Choroid plexus epithelial cell (primary cell): ENCODE data around the gene LYRM9.
A peak's percentile ranks its signal among the peaks of the same experiment; 100 is the strongest.

Experiments
- DNase-seq: peaks from one replicate; pipeline ENCODE4 v3.0.0-alpha.2; 2010; ENCODE audit warnings: low read depth
- H3K4me3 ChIP-seq: 2 replicates; pipeline ENCODE4 v1.5.1; 2011; ENCODE audit warnings: low read depth, mild to moderate bottlenecking, control low read depth, low read length, moderate library complexity
- TF ChIP-seq, protein P1 (sequence below): conservative IDR thresholded peaks from 2 replicates; pipeline ENCODE4 v1.5.1; 2011; ENCODE audit warnings: low read depth, mild to moderate bottlenecking, control low read depth, inconsistent platforms, low read length, moderate library complexity

LYRM9 gene

DNA sequence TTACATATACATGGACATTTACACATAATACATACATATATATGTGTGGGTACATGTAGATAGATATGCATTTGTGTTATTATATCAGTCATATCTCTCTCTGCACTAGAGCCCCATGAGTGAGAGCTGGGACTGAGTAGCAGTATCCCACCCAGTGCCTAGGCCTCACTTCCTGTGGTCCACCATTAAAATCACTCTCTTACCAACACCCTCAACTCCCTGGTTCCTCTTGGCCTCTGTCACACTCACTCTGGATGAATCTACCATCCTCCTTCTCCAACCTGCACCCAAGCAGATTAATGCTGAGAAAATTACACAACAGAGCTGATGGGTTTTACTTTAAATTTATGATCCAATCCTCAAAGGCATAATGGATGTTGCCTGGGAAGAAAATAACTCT is 4.9 kb upstream of the LYRM9 start:
- no peak for DNase-seq
- TF ChIP-seq, protein P1, sequence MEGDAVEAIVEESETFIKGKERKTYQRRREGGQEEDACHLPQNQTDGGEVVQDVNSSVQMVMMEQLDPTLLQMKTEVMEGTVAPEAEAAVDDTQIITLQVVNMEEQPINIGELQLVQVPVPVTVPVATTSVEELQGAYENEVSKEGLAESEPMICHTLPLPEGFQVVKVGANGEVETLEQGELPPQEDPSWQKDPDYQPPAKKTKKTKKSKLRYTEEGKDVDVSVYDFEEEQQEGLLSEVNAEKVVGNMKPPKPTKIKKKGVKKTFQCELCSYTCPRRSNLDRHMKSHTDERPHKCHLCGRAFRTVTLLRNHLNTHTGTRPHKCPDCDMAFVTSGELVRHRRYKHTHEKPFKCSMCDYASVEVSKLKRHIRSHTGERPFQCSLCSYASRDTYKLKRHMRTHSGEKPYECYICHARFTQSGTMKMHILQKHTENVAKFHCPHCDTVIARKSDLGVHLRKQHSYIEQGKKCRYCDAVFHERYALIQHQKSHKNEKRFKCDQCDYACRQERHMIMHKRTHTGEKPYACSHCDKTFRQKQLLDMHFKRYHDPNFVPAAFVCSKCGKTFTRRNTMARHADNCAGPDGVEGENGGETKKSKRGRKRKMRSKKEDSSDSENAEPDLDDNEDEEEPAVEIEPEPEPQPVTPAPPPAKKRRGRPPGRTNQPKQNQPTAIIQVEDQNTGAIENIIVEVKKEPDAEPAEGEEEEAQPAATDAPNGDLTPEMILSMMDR = no peak
- no peak overlapping the region for H3K4me3 ChIP-seq

DNA sequence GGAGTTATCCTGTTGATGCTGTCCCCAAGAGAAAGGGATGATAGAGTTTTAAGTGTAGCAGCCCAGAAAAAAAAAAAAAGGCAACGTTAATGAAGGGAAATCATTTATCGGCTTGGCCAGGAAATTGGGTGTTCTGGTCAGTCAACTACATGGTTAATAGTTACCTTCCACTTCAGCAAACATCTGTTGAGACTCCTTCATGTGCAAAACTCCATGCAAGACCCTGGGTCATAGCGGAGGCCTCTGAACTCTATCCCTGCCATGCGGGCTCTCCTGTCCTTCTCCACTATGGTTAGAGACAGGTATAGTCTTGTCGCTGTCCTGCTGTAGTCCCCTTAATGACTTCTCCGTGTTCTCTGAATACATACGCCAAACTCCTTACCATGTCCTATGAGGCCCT is 3.5 kb upstream of the LYRM9 start:
- DNase-seq = no peak
- H3K4me3 ChIP-seq = no peak overlapping the region
- TF ChIP-seq, protein P1 = no peak

DNA sequence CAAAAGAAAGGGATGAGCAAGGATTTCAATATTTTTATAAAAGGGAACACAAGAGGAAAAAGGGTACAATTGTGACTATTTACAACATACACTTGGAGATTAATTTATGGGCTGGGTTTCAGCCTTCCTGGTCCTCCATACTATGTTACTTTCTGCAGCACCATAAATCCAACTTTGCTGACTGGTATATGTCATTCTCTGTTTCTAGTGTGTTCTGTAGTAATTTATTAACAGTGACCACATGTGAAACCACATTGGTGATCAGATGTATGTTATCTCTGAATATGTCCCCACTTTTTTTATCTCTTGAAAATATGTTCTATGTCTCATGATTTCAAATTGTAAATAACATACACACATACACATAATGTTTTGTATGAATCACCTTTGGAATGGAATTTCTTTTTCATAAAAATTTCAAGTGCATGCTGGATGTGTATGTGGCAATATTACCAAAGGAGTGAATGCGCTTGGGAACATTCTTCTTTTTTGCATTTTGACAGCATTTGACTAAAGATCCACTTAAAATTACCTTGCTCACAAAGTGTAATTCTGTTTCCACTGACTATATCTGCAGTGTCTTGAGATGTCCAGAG is 2.9 kb upstream of the LYRM9 start:
- no peak overlapping the region for H3K4me3 ChIP-seq
- TF ChIP-seq, protein P1 = no peak
- DNase-seq = no peak

DNA sequence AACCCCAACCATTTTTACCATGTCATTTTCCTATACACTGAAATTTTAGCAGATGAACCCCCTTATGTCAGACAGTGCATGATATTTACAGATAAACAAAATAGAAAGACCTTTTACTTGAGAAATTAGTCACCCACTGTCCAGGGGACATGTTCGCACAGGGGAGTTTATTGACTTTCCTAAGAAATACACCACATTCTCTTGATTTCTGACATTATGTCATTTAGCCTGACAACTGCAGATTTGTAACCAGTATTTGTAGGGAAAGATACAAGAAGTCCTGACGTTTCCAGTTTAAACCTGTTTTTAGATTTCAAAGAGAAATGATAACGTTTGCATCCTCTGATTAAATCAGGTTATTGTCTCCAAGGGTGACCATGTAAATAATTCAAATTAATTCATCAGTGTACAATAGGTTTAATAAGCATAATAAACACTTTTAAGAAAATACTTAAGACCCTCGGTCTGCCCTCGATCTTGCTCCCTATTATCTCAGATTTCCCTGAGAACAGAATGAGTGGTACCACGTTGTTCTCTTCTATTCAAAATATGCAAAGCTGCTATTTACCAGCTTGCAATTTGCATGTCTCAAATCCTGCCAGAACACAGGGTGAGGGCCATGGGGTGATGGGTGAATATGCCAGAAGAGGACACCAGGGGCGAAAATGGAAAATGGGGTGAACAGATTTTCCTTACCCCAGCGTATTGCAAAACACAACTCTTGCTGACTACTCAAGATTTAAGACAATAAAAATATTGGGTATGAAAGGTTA is 2.1 kb upstream of the LYRM9 start:
- no peak overlapping the region for H3K4me3 ChIP-seq
- no peak for DNase-seq
- TF ChIP-seq, protein P1 = no peak

DNA sequence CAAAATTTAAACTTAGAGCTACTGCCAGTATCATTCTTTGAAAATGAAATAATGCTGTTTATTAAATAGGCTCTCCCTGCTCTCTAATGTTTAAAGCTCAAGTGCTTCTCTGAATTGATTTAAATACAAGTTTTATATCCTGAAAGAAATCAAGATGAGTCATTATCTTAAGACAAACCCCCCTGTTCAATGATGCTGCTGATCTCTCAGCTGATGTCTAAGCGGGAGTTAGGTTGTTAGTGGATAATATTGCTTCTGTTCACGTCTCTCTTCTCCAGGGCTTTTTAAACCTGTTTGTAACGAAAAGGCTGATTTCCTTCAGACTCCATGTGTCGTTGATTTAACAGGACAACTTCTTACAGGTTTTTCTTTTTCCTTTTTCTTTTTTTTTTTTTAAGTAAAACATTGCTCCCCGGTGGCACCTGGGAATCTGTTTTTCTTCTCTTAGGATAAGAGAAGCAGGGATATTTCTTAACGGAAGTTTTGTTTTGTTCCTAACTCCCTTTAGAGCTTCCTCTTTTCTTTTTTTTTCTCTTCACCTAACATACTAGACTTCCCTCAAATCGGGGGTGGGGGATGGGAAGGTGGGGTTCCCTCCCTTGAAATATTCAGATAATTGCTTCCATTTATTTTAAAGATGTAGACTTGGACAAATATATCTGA is 807 bp upstream of the LYRM9 start:
- TF ChIP-seq, protein P1 = no peak
- H3K4me3 ChIP-seq = no peak overlapping the region
- DNase-seq = no peak

DNA sequence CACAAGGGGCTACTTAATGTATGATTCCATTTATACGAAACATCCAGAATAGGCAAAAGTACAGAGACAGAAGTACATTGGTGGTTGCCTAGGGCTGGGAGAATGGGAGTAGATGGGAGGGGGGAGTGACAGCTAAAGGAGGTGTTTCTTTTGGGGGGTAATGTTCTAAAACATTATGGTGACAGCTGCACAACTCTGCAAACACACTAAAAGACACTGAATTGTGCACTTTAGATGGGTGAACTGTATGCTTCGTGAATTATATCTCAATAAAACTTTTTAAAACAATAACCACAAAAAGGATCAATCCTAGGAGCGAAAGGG is 661 bp downstream of the LYRM9 start:
- TF ChIP-seq, protein P1 = no peak
- DNase-seq = no peak
- H3K4me3 ChIP-seq = peak overlapping the region; percentile 68
